GM12878 (cell line): Measurements from ENCODE around the gene TPK1. TPM values are rescaled to one million over a fixed set of nuclear protein-coding genes. Genes with fewer than 3 reads are reported as not detected.

Experiments used
- ATAC-seq: fragments of 200-7000 bp; cut with Tn5 transposase; 3 replicates; pipeline ENCODE4 v1.9.1; 2020; ENCODE audit warnings: mild to moderate bottlenecking, moderate library complexity
- BruUV-seq: library from RNA; stranded (reverse); fragments of 400-500 nt; replicated peaks from 2 replicates; lab custom pipeline; 2021; lab: Mats Ljungman, UMichigan
- CTCF ChIA-PET: fragments of 300-600 bp; sonication (Branson Sonifier 250); formaldehyde crosslinking; extraction: SDS; loops from one replicate; lab custom pipeline; 2021; ENCODE audit warnings: inconsistent platforms; lab: Yijun Ruan, JAX
- POLR2A ChIA-PET: fragments of 350-600 bp; formaldehyde crosslinking; extraction: SDS; loops from one replicate; lab custom pipeline; 2021; ENCODE audit warnings: inconsistent platforms; lab: Charles Lee
- RAD21 ChIA-PET: fragments of 300-600 bp; sonication (Branson Sonifier 250); formaldehyde crosslinking; loops from one replicate; lab custom pipeline; 2023; ENCODE audit warnings: antibody characterized with exemption; ENCODE audit not compliant: unreplicated experiment; lab: Charles Lee
- SMC1A ChIA-PET: fragments of 300-600 bp; sonication (Branson Sonifier 250); formaldehyde crosslinking; loops from one replicate; lab custom pipeline; 2023; ENCODE audit not compliant: unreplicated experiment, uncharacterized antibody; lab: Charles Lee
- DNase-seq: peaks from one replicate; pipeline ENCODE4 v3.0.0-alpha.2; 2011; ENCODE audit warnings: low read depth, low spot score
- FAIRE-seq: peaks from 3 replicates; lab custom pipeline; 2011; peaks lifted over from hg19 to GRCh38; lab: Jason Lieb, UNC
- H2AFZ ChIP-seq: 2 replicates; pipeline ENCODE4 v1.6.0; 2011; ENCODE audit warnings: low read depth, low read length, control low read depth; ENCODE audit not compliant: control insufficient read depth
- H3K27ac ChIP-seq: 2 replicates; pipeline ENCODE4 v1.5.1; 2011; ENCODE audit warnings: control low read depth; ENCODE audit not compliant: control insufficient read depth, insufficient read depth
- H3K27me3 ChIP-seq, 2 experiments: replicated peaks in 1 of 2; 2 replicates each; pipeline versions ENCODE4 v1.6.0 to v1.6.1; 2011; ENCODE audit warnings: low read length in 1 of 2; ENCODE audit not compliant: control insufficient read depth in 2 of 2, insufficient read depth in 2 of 2
- H3K36me3 ChIP-seq, 2 experiments: 2 replicates each; pipeline ENCODE4 v1.5.1; 2011; ENCODE audit warnings: low read length in 1 of 2; ENCODE audit not compliant: control insufficient read depth in 2 of 2, insufficient read depth in 2 of 2
- H3K4me1 ChIP-seq: 2 replicates; pipeline ENCODE4 v1.6.1; 2011; ENCODE audit warnings: mild to moderate bottlenecking, low read length, moderate library complexity, mixed read lengths; ENCODE audit not compliant: control insufficient read depth, insufficient read depth
- H3K4me2 ChIP-seq: 2 replicates; pipeline ENCODE4 v1.6.0; 2011; ENCODE audit warnings: control low read depth; ENCODE audit not compliant: control insufficient read depth, insufficient read depth
- H3K4me3 ChIP-seq: fragments of 200-600 bp; sonication (generic); 2 replicates; pipeline ENCODE4 v1.5.1; 2016
- H3K79me2 ChIP-seq: 2 replicates; pipeline ENCODE4 v1.6.0; 2011; ENCODE audit warnings: low read length; ENCODE audit not compliant: control insufficient read depth, insufficient read depth
- H3K9ac ChIP-seq: 2 replicates; pipeline ENCODE4 v1.8.0; 2011; ENCODE audit warnings: low read length, control low read depth, mixed read lengths; ENCODE audit not compliant: control insufficient read depth, insufficient read depth
- H3K9me3 ChIP-seq: replicated peaks from 3 replicates; pipeline ENCODE4 v1.5.1; 2011; ENCODE audit warnings: mild to moderate bottlenecking, low read length; ENCODE audit not compliant: control insufficient read depth, insufficient read depth
- H4K20me1 ChIP-seq: 2 replicates; pipeline ENCODE4 v1.6.0; 2011; ENCODE audit not compliant: control insufficient read depth, insufficient read depth
- BRCA1 ChIP-seq: IDR thresholded peaks from 2 replicates; pipeline ENCODE4 v1.6.1; 2011; ENCODE audit warnings: low read depth, low read length, improper control_type of control experiment
- CHD4 ChIP-seq: fragments of 200-600 bp; sonication (generic); IDR thresholded peaks from 2 replicates; pipeline ENCODE4 v1.6.1; 2016; ENCODE audit warnings: mild to moderate bottlenecking
- FOS ChIP-seq: IDR thresholded peaks from 3 replicates; pipeline ENCODE4 v1.6.1; 2011; ENCODE audit warnings: borderline replicate concordance; ENCODE audit not compliant: insufficient read length; ENCODE audit errors: extremely low read depth
- FOXK2 ChIP-seq: fragments of 450-650 bp; IDR thresholded peaks from 2 replicates; pipeline ENCODE4 v1.6.1; 2017; ENCODE audit warnings: mild to moderate bottlenecking, moderate library complexity
- POLR2AphosphoS5 ChIP-seq: IDR thresholded peaks from 2 replicates; pipeline ENCODE4 v1.6.1; 2011; ENCODE audit warnings: mild to moderate bottlenecking, low read length, inconsistent platforms
- RELA ChIP-seq: fragments of 450-650 bp; IDR thresholded peaks from 2 replicates; pipeline ENCODE4 v1.8.0; 2014; ENCODE audit warnings: borderline replicate concordance; ENCODE audit not compliant: partially characterized antibody
- RFX5 ChIP-seq: IDR thresholded peaks from 2 replicates; pipeline ENCODE4 v1.6.1; 2011; ENCODE audit warnings: low read depth, low read length, improper control_type of control experiment
- SMAD1 ChIP-seq: fragments of 450-650 bp; IDR thresholded peaks from 2 replicates; pipeline ENCODE4 v1.6.1; 2018; ENCODE audit warnings: mild to moderate bottlenecking, low read depth; ENCODE audit not compliant: partially characterized antibody
- SREBF2 ChIP-seq: IDR thresholded peaks from 2 replicates; pipeline ENCODE4 v1.6.1; 2012; ENCODE audit warnings: mild to moderate bottlenecking, low read length
- TCF3 ChIP-seq: IDR thresholded peaks from 2 replicates; pipeline ENCODE4 v1.6.1; 2012; ENCODE audit warnings: low read depth, mild to moderate bottlenecking, low read length, borderline replicate concordance; ENCODE audit not compliant: insufficient read depth
- WRNIP1 ChIP-seq: IDR thresholded peaks from 2 replicates; pipeline ENCODE4 v1.6.1; 2011; ENCODE audit warnings: low read depth, low read length, improper control_type of control experiment, borderline replicate concordance
- WGBS: methylation state at CpG from one replicate; pipeline ENCODE4 v1.1.6; 2016; ENCODE audit warnings: low lambda C conversion rate; ENCODE audit not compliant: insufficient replicate concordance, insufficient coverage; ENCODE audit errors: missing lambda C conversion rate; 5-methylcytosine and 5-hydroxymethylcytosine counted together
- in situ Hi-C: fragments of 300-500 bp; cut with MboI; formaldehyde crosslinking; loops from 9 replicates; pipeline ENCODE4 v1.14.3; 2018; ENCODE audit warnings: mixed read lengths
- intact Hi-C: fragments of 100-400 bp; cut with micrococcal nuclease; formaldehyde crosslinking; loops from one replicate; pipeline ENCODE4 v1.14.2; 2022; ENCODE audit not compliant: unreplicated experiment
- polyA plus RNA-seq, 11 experiments: library from polyadenylated mRNA; depleted of rRNA in 4 of 11; unstranded in 6 of 11; stranded (reverse) in 5 of 11; fragments of >200 nt; fragmentation: Nextera tagmentation in 4 of 11; fragmentation: Illumina TruSeq in 1 of 11; extraction: Ambion mirVana in 4 of 11; extraction: Trizol in 1 of 11; gene quantifications; 1 replicate in 1 of 11; 2 replicates in 10 of 11; pipeline versions ENCODE4 v1.2.1 to v1.2.3, GENCODE V29; 2011 to 2016; ENCODE audit warnings: inconsistent platforms in 2 of 11, missing spikeins in 2 of 11, low read depth in 1 of 11
- total RNA-seq, 4 experiments: library from RNA; depleted of rRNA in 3 of 4; stranded (reverse); fragments of >200 nt in 3 of 4; fragmentation: Illumina TruSeq in 1 of 4; extraction: Trizol in 1 of 4; gene quantifications; 2 replicates each; pipeline versions ENCODE4 v1.2.1 to v1.2.3, GENCODE V29; 2013 to 2021
- TF ChIP-seq, protein P1 (sequence below): fragments of 450-650 bp; formaldehyde crosslinking; IDR thresholded peaks from 2 replicates; pipeline ENCODE4 v1.5.0; 2022; ENCODE audit warnings: mild to moderate bottlenecking, missing genetic modification characterization
- TF ChIP-seq, protein P2 (sequence below): IDR thresholded peaks from 2 replicates; pipeline ENCODE4 v1.6.1; 2012; ENCODE audit warnings: low read depth, low read length, improper control_type of control experiment

Gene TPK1
- total and polyA plus RNA-seq, 10 of the 15 experiments (the other 5 are each of a cell fraction or from before 2014, with no cell fraction given), result 7.1 to 19.0 (median 9.3) TPM

DNA sequence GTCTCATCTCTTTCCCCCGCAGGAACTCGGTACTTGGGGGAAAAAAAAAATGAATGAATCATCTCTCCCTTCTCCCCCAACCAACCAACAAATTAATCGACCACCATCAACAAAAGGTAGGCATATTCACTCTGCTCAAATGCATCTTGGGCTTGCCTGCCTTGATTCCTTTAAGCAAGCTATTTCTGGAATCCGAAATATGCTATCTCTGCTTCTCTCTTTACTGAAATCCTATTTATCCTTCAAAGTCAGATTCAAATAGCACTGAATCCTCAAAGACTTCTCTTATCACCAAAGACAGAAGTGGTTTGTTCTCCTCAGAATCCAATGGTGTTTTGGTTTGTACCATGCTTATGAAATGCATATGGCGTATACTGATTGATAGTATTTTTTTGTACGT is 49.6 kb upstream of the TPK1 start:
- no TSS peak for BruUV-seq
- Histone ChIP-seq H3K9me3 (no peaks in the 10 kb centered on the region), H3K4me3 (no peak overlapping the region), H3K36me3 (no peaks in the 10 kb centered on the region), H2AFZ (no peak overlapping the region), H3K4me2 (no peak overlapping the region), H3K27me3 (no peaks in the 10 kb centered on the region), H3K27ac (no peak overlapping the region), H3K9ac (no peak overlapping the region), H3K79me2 (no peaks in the 10 kb centered on the region), H3K4me1 (no peaks in the 10 kb centered on the region), H4K20me1 (no peaks in the 10 kb centered on the region)
- intact Hi-C loops, result no loop called here
- ChIA-PET CTCF (no interaction called here), POLR2A (no interaction called here), SMC1A (interaction anchor here (1.2 kb wide), 1 partner anchor 19 kb away, joined by 3 read pairs; no protein-coding TSS in a partner anchor), RAD21 (no interaction called here)
- in situ Hi-C loops, result no loop called here
- TF ChIP-seq SREBF2 (no peak), RFX5 (no peak), WRNIP1 (no peak), SMAD1 (no peak), RELA (no peak), POLR2AphosphoS5 (no peak), BRCA1 (no peak), CHD4 (no peak), FOXK2 (no peak), FOS (no peak), TCF3 (no peak)
- TF ChIP-seq, protein P1, sequence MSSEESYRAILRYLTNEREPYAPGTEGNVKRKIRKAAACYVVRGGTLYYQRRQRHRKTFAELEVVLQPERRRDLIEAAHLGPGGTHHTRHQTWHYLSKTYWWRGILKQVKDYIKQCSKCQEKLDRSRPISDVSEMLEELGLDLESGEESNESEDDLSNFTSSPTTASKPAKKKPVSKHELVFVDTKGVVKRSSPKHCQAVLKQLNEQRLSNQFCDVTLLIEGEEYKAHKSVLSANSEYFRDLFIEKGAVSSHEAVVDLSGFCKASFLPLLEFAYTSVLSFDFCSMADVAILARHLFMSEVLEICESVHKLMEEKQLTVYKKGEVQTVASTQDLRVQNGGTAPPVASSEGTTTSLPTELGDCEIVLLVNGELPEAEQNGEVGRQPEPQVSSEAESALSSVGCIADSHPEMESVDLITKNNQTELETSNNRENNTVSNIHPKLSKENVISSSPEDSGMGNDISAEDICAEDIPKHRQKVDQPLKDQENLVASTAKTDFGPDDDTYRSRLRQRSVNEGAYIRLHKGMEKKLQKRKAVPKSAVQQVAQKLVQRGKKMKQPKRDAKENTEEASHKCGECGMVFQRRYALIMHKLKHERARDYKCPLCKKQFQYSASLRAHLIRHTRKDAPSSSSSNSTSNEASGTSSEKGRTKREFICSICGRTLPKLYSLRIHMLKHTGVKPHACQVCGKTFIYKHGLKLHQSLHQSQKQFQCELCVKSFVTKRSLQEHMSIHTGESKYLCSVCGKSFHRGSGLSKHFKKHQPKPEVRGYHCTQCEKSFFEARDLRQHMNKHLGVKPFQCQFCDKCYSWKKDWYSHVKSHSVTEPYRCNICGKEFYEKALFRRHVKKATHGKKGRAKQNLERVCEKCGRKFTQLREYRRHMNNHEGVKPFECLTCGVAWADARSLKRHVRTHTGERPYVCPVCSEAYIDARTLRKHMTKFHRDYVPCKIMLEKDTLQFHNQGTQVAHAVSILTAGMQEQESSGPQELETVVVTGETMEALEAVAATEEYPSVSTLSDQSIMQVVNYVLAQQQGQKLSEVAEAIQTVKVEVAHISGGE (CRISPR knock-in tag), result no peak
- TF ChIP-seq, protein P2, sequence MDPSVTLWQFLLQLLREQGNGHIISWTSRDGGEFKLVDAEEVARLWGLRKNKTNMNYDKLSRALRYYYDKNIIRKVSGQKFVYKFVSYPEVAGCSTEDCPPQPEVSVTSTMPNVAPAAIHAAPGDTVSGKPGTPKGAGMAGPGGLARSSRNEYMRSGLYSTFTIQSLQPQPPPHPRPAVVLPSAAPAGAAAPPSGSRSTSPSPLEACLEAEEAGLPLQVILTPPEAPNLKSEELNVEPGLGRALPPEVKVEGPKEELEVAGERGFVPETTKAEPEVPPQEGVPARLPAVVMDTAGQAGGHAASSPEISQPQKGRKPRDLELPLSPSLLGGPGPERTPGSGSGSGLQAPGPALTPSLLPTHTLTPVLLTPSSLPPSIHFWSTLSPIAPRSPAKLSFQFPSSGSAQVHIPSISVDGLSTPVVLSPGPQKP, result no peak
- ATAC-seq (no peak), FAIRE-seq (no peak), DNase-seq (no peak)
- WGBS, result 50% methylated on average over 6 of the region's 6 CpGs
